Measurements from ENCODE around the gene PRL.

DNA sequence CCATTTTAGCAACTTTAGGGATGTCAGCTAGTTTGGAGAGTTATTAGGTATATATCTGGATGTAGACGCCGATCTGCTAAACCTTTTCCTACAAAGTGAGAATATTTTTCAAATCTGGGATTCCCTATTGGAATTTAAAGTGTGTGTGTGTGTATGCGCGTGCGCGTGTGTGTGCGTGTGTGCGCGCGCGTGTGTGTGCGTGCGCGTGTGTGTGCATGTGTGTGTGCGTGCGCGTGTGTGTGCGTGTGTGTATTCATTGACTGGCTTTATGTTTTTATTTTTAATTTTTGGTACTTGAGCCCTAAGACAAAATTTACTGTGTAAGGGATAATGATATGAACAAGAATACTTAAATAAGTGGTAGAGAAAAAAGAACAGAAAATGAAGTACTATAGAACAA lies 8.1 kb downstream of the PRL start:
- TF ChIP-seq, protein P1, sequence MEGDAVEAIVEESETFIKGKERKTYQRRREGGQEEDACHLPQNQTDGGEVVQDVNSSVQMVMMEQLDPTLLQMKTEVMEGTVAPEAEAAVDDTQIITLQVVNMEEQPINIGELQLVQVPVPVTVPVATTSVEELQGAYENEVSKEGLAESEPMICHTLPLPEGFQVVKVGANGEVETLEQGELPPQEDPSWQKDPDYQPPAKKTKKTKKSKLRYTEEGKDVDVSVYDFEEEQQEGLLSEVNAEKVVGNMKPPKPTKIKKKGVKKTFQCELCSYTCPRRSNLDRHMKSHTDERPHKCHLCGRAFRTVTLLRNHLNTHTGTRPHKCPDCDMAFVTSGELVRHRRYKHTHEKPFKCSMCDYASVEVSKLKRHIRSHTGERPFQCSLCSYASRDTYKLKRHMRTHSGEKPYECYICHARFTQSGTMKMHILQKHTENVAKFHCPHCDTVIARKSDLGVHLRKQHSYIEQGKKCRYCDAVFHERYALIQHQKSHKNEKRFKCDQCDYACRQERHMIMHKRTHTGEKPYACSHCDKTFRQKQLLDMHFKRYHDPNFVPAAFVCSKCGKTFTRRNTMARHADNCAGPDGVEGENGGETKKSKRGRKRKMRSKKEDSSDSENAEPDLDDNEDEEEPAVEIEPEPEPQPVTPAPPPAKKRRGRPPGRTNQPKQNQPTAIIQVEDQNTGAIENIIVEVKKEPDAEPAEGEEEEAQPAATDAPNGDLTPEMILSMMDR (conservative IDR thresholded peaks at IDR 0.05), result no peak
- TF ChIP-seq ZFX (IDR thresholded peaks at IDR 0.05), result no peak

All from C4-2B (cell line).